Glomerular visceral epithelial cell (primary cell): ENCODE measurements around the gene SETD1A.

Experiments
- DNase-seq: peaks from one replicate; pipeline ENCODE4 v3.0.0-alpha.2; 2016; ENCODE audit errors: extremely low spot score

SETD1A gene

GRCh38 chr16:30957456-30958174 is at the start of gene SETD1A:
Gene SETD1A, plus strand, starts transcription at chr16:30957754. Its CDS starts 978 bp downstream, at chr16:30958732.
- DNase-seq = peak; percentile 92

- DNase-seq = no peak
Observed at GRCh38 chr16:30910427-30911029, 47.0 kb upstream of the SETD1A start.

- DNase-seq = no peak
Observed at GRCh38 chr16:30912794-30913412, 44.7 kb upstream of the SETD1A start.

GRCh38 chr16:30914830-30915229 is 42.7 kb upstream of the SETD1A start:
- no peak for DNase-seq

- DNase-seq = no peak
Observed at GRCh38 chr16:30918614-30919013, 38.9 kb upstream of the SETD1A start.

- DNase-seq = no peak
Observed at GRCh38 chr16:30920891-30921290, 36.7 kb upstream of the SETD1A start.

- no peak for DNase-seq
Observed at GRCh38 chr16:30921459-30921747, 36.2 kb upstream of the SETD1A start.

GRCh38 chr16:30921748-30922419 is 35.7 kb upstream of the SETD1A start:
- DNase-seq = peak; percentile 86

GRCh38 chr16:30922420-30922959 is 35.1 kb upstream of the SETD1A start:
- DNase-seq = peak; percentile 99

GRCh38 chr16:30922960-30923535 is 34.5 kb upstream of the SETD1A start:
- peak; percentile 99 for DNase-seq

GRCh38 chr16:30923554-30924075 is 33.9 kb upstream of the SETD1A start, which contains the start of gene FBXL19:
Gene FBXL19, plus strand, starts transcription at chr16:30923572. Its CDS starts 2,183 bp downstream, at chr16:30925755.
- no peak for DNase-seq

GRCh38 chr16:30924076-30924912 is 33.3 kb upstream of the SETD1A start:
- DNase-seq = no peak

GRCh38 chr16:30924913-30925631 is 32.5 kb upstream of the SETD1A start:
- no peak for DNase-seq

GRCh38 chr16:30925632-30925987 is 31.9 kb upstream of the SETD1A start:
- no peak for DNase-seq

- no peak for DNase-seq
Observed at GRCh38 chr16:30925995-30926811, 31.4 kb upstream of the SETD1A start.

GRCh38 chr16:30926937-30927788 is 30.4 kb upstream of the SETD1A start:
- no peak for DNase-seq

GRCh38 chr16:30927789-30928378 is 29.7 kb upstream of the SETD1A start:
- DNase-seq = peak; percentile 19

- no peak for DNase-seq
Observed at GRCh38 chr16:30928390-30928789, 29.2 kb upstream of the SETD1A start.
